HL-60/S4 treated with retinoic acid at 250 ng/mL for 4 days and 3 days (cell line): ENCODE data around the gene TCOF1.
"Not testable (repeated sequence)": the region's sequence is repeated elsewhere in the genome, so short reads cannot be mapped to it uniquely, and the experiment has no call there.

ENCODE experiments used
- in situ Hi-C: fragments of 300-500 bp; cut with MboI; formaldehyde crosslinking; loops from 2 replicates; pipeline ENCODE4 v1.7.0; 2022; ENCODE audit warnings: low sequenced_read_pairs

The TCOF1 gene

GRCh38 chr5:150404535-150404934 is 47.0 kb downstream of the TCOF1 start:
- in situ Hi-C loops: no loop called here

GRCh38 chr5:150404941-150405816 is 47.7 kb downstream of the TCOF1 start:
- in situ Hi-C loops: no loop called here

- in situ Hi-C loops: no loop called here
Observed at GRCh38 chr5:150406103-150406722, 48.7 kb downstream of the TCOF1 start.

GRCh38 chr5:150406723-150407095 is 49.2 kb downstream of the TCOF1 start:
- in situ Hi-C loops: no loop called here

- in situ Hi-C loops: no loop called here
Observed at GRCh38 chr5:150407096-150407720, 49.7 kb downstream of the TCOF1 start.

GRCh38 chr5:150408231-150408943 is 50.9 kb downstream of the TCOF1 start:
- in situ Hi-C loops: no loop called here

GRCh38 chr5:150409638-150410523 is 52.4 kb downstream of the TCOF1 start:
- in situ Hi-C loops: no loop called here

- in situ Hi-C loops: no loop called here
Observed at GRCh38 chr5:150410524-150411244, 53.2 kb downstream of the TCOF1 start.

GRCh38 chr5:150411245-150411979 is 53.9 kb downstream of the TCOF1 start:
- in situ Hi-C loops: no loop called here

GRCh38 chr5:150412319-150413175 is 55.0 kb downstream of the TCOF1 start, which contains the start of gene CD74:
Gene CD74 (minus strand): TSS chr5:150412910. CDS start chr5:150412749, 161 bp downstream.
- in situ Hi-C loops: no loop called here

- in situ Hi-C loops: no loop called here
Observed at GRCh38 chr5:150413176-150413901, 55.8 kb downstream of the TCOF1 start.

- in situ Hi-C loops: not testable (repeated sequence)
Observed at GRCh38 chr5:150413902-150414790, 56.6 kb downstream of the TCOF1 start.

- in situ Hi-C loops: no loop called here
Observed at GRCh38 chr5:150419630-150420270, 62.3 kb downstream of the TCOF1 start.

- in situ Hi-C loops: no loop called here
Observed at GRCh38 chr5:150422075-150422474, 64.6 kb downstream of the TCOF1 start.

GRCh38 chr5:150422758-150423157 is 65.3 kb downstream of the TCOF1 start:
- in situ Hi-C loops: no loop called here

GRCh38 chr5:150426165-150426564 is 68.7 kb downstream of the TCOF1 start:
- in situ Hi-C loops: not testable (repeated sequence)
